HTR-8/SVneo (cell line): Measurements from ENCODE around the gene PIGO.

Experiments used
- DNase-seq: peaks from one replicate; pipeline ENCODE4 v3.0.0; 2011; ENCODE audit warnings: low spot score, mixed read lengths; ENCODE audit not compliant: insufficient read length
- FAIRE-seq: peaks from 2 replicates; lab custom pipeline; 2011; peaks lifted over from hg19 to GRCh38; lab: Jason Lieb, UNC

The PIGO gene

DNA sequence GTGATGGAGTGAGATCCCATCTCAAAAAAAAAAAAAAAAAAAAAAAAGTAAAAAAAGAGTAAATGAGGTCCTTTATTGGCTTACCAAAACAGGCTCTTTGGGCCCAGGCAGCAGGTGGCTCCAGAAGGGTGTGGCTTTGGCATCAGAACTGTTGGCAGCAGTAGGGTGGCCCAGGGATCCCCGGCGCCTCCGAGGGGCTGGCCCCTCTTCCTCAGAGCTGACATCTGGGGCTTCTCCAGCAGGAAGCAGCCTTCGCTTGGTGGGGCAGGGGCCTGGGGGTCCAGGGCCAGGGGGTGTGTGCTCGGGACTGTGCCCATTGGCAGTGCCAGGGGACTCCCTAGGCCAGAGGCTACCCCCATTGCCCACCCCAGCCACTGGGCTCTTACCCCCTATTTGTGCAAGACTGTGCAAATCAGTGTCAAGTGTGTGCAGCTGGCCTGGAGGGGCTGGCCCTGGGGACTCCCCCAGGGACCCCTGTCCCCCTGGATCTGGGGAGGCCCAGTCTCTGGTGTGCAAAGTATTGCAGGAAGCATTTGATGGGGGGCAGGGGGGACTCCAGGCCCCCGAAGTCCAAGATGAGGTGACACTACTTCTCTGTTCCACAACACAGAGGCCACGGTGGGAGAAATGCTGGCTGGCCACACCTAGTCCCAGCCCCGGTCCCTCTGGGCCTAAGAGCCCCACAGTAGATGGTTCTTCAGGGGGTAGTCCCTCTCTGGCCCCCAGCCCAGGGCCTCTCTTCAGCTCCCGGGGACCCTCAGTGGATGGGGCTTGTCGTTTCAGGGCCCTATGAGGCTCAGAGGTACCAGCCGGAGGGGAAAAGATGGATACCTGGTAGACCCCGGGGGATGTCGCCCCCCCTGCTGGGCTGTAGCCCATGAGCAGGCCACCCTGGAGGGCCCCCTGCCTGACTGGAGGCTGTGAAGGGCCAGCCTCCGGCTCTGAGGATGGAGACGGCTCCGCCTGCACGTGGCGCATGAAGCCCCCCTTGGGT lies 11.2 kb upstream of the PIGO start:
- FAIRE-seq: no peak
- DNase-seq: no peak

- no peak for DNase-seq
- FAIRE-seq: no peak
These were observed 9.9 kb upstream of the PIGO start for GRCh38 chr9:35106343-35106730.

DNA sequence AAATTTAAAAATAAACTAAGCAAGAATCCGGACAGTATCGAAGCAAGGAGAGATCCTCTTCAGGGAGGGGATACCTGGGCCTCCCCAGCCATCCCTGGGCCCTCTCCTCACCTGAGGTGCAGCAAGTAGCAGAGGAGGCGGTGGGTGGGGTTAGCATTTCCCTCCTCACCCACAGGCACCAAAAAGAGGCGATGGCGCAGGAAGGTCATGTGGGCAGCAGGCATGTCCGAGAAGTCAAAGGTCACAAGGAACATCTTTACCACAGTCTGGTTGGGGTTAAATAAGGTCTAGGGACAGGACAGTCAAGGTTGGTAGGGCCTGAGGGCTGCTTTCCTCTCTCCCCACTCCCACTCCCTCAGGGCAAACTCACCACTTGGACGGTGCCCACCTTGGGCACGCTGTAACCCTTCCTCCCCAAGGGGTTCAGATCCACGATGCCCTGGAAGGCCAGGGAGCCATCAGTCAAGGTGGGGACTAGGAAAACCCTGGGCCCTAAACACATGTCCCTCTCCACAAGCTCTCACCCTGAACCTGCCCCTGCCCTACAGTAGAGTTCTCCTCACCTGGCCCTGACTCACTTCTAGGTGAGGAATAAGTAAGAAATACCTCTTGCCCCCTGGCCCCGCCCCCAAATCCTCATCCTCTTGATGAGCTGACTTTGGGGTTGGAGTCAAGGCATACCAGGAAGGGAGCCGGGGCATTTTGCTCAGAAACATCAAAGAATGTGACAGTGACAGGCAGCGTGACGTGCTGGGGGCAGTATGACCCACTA lies 9.4 kb upstream of the PIGO start:
- DNase-seq: no peak

GRCh38 chr9:35105126-35105525 lies 8.7 kb upstream of the PIGO start:
- FAIRE-seq: no peak

More for the DNA sequence above, 9.4 kb upstream of the PIGO start:
- FAIRE-seq: no peak

DNA sequence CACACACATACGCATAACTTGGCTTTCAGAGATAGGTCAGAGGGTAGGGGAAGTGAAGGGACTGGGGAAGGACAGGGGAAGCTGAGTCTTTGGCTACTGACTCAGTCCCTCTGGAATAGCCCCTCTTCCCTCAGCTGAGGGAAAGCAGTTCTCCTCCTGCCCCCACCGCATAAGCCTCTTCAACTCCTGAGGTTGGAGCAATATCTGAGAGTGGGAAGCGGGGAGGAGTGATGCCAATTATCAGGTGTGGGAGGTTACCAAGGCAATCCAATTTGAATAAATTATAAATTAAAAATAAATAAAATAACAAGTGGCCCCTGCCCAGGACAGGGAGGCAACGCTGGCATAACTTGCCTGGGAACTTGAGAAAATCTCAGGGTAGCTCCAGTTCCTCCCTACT lies 8.2 kb upstream of the PIGO start:
- no peak for DNase-seq
- FAIRE-seq: no peak

More at GRCh38 chr9:35105126-35105525, 8.7 kb upstream of the PIGO start:
- no peak for DNase-seq

GRCh38 chr9:35103660-35104191 lies 7.3 kb upstream of the PIGO start:
- DNase-seq: no peak
- no peak for FAIRE-seq

DNA sequence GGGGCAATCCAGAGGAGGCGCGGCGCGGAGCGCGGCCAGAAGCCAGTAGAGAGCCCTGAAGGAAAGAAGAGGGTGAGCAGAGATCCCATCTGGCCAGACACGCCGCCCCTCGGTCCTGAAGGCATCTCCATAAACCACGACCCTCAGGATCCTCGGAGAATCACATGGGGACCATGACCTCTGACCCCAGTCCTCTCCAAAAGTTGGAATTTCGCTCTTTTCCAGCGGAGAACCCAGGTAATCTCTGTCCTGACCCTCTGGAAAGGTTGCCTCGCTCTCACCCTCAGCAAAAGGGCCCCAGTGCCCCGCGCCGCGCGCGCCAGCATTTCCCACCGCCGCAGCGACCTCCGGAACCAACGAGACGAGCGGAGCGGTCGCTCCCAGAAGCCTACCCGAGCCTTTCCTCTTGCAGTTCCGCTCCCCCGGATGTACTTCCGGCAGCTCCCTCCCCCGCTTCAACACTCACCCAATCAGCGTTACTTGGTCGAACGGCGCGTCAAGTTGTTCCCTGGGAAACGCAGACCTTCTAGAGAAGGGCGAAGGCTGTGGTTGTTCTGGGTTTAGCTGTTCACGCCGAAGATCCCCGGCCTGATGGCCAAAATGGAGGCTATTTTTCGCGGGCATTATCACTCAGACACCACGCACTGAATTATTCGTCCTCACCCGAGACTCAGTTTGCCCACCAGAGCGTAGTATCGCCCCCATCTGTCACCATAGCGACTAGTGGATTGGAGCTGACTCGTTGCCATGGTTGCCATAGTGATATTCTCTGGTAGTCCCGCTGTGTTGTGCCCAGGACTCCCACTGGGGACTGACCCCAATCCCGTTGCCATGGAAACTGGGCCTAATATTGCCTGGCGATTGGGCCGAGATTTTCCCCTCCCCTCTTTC lies 6.6 kb upstream of the PIGO start, which contains the start of gene STOML2:
Gene STOML2 (minus strand): TSS at position 363 of the 891 bp plus-strand sequence. CDS start 37 bp downstream, at position 326.
- FAIRE-seq (peak; percentile 52), DNase-seq (peak; percentile 74)

- DNase-seq (no peak), FAIRE-seq (no peak)
These were observed 6.0 kb upstream of the PIGO start for GRCh38 chr9:35102465-35102768.

GRCh38 chr9:35097573-35097972 lies 1.2 kb upstream of the PIGO start:
- DNase-seq (no peak), FAIRE-seq (no peak)

- DNase-seq (no peak), FAIRE-seq (no peak)
These were observed 4.9 kb downstream of the PIGO start for GRCh38 chr9:35091536-35091935.

GRCh38 chr9:35089434-35089833 lies 7.0 kb downstream of the PIGO start:
- no peak for DNase-seq
- FAIRE-seq: no peak

DNA sequence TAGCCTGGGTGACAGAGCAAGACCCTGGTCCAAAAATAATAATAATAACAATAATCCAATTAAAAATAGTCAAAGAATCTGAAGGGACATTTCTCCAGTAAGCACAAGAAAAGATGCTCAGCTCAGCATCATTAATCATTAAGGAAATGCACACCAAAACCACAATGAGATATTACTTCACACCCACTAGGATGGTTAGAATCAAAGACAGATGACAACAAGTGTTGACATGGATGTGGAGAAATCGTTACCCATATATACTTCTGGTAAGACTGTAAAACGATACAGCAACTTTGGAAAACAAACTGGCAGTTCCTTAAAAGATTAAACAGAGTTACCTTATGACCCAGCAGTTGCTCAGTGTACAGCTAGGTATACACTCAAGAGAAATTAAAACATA lies 11.3 kb downstream of the PIGO start:
- no peak for FAIRE-seq

GRCh38 chr9:35079426-35080341 lies 16.7 kb downstream of the PIGO start, which contains the start of gene FANCG:
FANCG (minus strand) TSS chr9:35079942; CDS start chr9:35079524, 418 bp downstream.
- no peak for FAIRE-seq
- peak; percentile 81 for DNase-seq

More for the DNA sequence above, 11.3 kb downstream of the PIGO start:
- DNase-seq: no peak

- FAIRE-seq (no peak), DNase-seq (no peak)
These were observed 17.4 kb downstream of the PIGO start for GRCh38 chr9:35079041-35079425.

- DNase-seq (no peak), FAIRE-seq (no peak)
These were observed 18.3 kb downstream of the PIGO start for GRCh38 chr9:35078066-35078465.

DNA sequence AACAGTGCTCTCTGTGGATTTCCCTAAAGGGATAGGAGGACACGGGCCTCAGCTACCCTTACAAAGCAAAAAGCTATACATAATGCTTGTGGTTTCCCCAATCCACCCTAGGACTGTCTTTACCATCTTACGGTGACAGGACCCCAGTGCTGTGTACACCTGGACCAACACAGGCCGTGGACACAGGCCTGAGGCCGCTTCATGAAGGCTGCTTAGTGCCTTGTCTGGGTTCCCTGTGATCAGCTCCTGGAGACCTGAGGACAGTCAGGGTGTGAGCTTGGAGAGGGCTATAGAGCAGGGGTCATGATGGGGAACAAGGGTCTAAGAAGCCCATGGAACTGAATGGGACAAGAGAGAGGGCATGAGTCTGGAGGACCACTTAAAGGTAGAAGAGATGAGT lies 19.5 kb downstream of the PIGO start:
- no peak for FAIRE-seq
- no peak for DNase-seq

GRCh38 chr9:35075358-35075757 lies 21.0 kb downstream of the PIGO start:
- FAIRE-seq: no peak
- no peak for DNase-seq

DNA sequence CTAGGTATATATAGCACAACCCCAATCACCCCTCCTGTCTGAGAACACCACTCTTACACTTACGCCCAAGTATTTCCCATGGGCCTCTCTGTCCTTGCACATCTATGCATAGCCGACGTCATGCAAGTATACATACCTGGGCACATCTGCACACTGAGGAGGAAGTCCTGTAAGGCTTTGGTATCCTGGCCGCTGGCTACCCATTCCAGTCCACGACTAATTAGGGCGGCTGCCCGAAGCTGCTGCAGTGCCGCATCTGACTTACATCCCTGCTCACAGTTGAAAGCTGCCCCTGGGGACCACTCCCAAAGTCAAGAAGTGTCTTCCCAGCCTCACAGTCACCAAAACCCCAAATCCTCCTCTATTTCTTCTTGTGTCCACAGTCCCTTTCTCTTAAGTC lies 21.6 kb downstream of the PIGO start:
- FAIRE-seq: no peak
- DNase-seq: no peak

DNA sequence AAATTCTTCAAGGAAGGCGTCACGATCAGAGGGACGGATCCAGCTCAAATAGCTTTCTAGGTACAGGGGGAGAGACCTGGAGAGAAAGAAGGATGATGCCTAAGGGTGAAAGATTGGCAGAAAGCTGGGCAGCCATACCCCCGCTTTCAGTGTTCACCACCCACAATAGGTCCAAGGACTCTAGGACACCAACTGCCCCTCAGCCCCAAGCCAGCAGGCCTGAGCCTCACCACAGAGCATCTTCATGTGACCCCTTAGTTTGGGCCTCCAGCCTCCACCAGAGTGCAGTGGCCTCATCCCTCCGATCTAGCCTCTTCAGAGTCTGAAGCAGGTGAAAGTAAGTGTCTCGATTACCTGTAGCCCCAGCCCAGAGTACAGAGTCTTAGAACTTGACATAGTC lies 22.2 kb downstream of the PIGO start:
- no peak for DNase-seq
- FAIRE-seq: no peak
